Measurements from ENCODE around the gene LPIN1.

DNA sequence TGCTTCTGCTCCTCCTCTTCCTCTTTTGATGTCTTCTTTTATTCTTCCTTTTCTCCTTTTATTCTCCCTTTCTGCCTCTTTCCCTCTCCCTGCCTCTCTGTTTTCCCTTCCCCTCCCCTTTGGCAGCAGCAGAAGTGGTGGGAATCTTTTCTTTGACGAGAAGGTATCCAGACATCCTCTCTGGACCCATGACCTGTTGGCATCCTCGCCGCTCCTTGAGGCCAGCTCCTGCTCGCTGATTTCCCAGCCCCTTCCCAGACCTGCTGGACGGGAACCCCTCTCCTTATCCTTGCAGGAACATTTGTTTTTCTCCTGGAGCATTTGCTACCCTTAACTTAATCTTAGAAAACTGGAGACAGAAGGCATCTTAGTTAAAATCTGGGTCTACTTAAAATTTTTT lies 130.5 kb downstream of the LPIN1 start:
- TF ChIP-seq POLR2A (IDR thresholded peaks at IDR 0.05; ENCODE audit: low read length) (no peak), GATA1 (IDR thresholded peaks at IDR 0.05; ENCODE audit: low read depth, low read length) (no peak)
